ENCODE results near the gene CSNK1E. TPM values are rescaled to one million over a fixed set of nuclear protein-coding genes. Genes with fewer than 3 reads are reported as not detected.

The CSNK1E gene
- total RNA-seq, 1 donor from 2014 or later = 63.1 TPM

DNA sequence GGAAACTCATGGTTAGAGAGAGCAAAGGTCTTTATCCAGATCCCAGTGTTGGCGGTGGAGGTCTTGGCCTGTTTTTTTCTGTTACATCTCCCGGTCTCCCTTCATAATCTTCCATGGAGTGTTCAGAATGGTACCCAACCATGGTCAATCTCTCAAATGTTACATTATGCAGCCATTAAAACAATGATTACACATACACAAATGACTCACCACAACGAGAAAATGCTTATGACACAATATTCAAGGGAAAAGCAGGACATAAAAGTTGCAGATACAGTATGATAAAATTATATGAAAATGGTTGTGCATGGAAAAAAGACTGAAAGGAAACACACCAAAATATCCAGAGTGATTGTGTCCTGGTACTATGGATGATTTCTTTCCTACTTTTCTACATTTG, 17.8 kb upstream of the CSNK1E start:
- no peak for DNase-seq (ENCODE audit: low spot score)

DNA sequence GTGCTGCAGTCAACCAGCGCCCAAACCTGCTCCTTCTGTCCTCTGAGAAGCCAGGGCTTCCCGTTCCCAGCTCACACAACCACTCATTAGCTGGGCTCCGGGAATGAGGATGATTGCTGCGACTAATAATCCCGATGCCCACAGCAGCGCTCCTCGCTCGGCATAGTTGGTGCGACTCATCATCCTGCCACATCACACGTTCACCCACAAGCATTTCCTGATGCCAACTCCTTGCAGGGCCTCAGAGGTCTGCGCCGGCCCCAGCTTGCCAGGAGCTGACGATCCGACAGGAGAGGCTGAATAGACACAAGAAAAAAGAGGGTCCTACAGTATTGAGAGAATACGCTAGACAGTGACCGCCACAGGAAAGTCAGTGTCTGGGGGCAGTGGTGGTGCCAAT, 10.6 kb upstream of the CSNK1E start:
- DNase-seq (ENCODE audit: low spot score) = no peak

- no peak for DNase-seq (ENCODE audit: low spot score)
Observed at GRCh38 chr22:38327396-38327795, 10.2 kb upstream of the CSNK1E start.

GRCh38 chr22:38325587-38325986, 8.4 kb upstream of the CSNK1E start:
- no peak for DNase-seq (ENCODE audit: low spot score)

DNA sequence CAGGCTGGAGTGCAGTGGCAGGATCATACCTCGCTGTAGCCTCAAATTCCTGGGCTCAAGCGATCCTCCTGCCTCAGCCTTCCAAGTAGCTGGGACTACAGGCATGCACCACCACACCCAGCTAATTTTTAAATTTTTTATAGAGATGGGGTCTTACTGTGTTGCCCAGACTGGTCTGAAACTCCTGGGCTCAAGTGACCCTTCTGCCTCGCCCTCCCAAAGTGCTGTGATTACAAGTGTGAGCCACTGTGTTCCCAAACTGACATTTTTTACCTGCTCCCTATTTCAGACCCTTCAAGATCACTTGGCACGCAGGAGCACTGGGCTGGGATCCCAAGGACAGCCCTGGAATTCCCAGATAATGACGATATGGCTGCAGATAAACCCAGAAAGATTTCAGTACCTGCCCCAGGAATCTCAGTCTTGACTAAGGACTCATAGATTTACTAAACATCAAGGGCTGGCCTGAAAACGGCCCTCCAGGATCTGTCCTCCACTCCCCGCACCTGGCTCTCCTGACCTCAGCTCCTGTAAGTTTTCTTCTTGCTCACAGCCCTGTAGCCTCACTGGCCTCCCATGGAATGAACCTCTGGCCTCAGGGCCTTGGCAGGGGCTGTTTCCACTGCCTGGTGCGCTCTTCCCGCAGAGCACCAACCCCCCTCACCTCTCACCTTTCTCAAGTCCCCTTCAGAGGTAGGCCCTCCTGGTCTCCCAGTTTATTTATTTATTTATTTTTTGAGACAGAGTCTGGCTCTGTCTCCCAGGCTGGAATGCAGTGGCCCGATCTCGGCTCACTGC, 3.6 kb upstream of the CSNK1E start:
- DNase-seq (ENCODE audit: low spot score) = no peak

GRCh38 chr22:38318792-38319773, 1.9 kb upstream of the CSNK1E start:
- no peak for DNase-seq (ENCODE audit: low spot score)

GRCh38 chr22:38317995-38318715, 922 bp upstream of the CSNK1E start:
- DNase-seq (ENCODE audit: low spot score) = peak; percentile 90

DNA sequence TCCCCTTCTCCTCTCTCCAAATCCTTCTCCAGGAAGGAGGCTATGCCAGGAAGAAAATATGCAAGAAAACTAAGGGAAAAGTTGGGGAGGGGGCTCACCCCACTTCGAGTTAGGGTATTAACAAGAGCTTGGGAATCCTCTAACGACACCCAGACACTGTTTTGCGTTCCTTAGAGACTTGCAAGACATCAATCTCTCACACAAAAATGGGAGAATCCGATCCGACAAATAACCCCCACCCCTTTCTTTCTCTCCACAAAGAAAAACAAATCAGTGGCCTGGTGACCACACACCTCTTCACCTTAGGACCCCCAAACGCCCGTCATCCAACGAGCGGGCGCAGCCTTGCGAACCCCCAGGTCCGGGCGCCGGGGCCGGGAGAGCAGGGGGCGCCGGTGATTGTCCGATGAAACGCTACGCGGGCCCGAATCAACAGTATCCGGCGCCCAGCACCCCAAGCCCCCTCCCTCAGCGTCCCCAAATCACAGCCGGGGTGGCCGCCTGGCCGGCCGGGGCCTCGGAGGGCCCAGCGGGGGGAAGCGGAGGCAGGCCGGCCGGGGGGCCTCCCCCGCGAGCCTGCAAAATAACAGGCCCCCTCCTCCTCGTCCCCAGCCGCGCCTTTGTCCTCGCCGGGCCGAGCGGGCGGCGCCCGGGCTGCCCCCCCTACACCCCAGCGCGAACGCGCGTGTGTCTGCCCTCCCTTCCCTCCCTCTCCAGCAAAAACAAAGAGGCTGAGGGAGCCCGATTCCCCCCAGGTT, 690 bp downstream of the CSNK1E start:
- DNase-seq (ENCODE audit: low spot score) = peak; percentile 64

DNA sequence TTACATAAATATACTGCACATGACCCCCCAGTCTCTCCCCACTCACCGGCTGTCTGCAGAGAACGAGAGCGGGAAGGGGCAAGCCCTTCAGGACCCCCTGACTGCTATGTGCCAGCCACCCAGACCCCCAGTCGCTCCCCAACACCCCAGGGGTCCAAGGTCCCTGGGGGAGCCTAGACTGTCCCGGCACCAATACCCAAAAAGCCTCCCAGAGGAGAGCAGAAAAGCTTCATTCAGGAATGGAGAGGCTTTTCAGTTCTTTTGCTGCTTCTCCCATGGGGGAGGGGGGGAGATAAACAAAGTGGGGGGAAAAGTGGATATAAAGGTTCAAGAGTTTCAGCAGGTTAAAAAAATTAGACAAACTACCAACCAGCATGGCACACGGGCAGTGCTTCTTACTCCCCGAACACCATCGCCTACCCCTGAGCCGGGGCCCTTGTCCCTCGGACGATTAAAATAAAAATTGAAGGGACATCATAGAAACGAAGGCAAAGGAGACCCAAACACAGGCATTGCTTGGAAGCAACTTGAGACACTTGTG, 1.3 kb downstream of the CSNK1E start:
- no peak for DNase-seq (ENCODE audit: low spot score)

DNA sequence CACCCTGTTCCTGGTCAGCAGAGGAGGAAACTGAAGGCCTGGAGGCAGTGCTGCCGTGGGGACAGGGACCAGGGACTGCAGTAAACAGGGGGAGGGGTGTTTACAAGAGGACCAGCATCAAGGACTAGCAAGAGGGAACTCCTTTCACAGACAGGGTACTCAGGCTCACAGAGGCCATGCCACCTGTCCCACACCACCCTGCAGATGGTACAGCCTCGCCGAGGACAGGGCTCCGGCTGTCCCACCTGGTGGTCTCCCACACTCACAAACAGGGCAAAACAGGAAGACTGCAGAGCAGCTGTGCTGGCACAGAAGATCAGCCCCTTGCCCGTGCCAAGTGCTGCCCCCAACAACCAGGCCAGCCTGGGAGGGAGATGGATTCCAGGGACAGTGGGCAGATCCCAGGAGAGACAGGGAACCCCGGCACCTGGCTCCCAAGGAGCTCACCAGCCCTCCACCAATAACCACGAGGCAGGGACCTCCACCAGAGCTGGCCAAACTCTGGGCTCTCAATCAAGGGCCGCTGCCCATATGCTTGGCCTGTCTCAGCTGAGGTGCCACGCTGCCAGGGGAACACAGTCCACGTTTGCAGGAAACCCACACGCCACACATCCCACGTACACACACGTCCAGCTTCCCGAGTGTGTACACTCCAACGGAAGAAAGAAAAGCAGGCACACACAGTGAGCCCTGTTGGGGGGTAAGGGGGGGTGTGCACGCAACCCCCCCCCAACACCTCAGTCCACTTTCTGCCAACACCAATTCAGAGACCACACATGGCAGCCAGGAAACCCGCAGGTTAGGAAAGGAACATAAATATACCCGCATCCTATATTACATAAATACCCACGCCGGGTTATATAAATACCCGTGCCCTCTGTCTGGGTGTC, 2.1 kb downstream of the CSNK1E start:
- no peak for DNase-seq (ENCODE audit: low spot score)

DNA sequence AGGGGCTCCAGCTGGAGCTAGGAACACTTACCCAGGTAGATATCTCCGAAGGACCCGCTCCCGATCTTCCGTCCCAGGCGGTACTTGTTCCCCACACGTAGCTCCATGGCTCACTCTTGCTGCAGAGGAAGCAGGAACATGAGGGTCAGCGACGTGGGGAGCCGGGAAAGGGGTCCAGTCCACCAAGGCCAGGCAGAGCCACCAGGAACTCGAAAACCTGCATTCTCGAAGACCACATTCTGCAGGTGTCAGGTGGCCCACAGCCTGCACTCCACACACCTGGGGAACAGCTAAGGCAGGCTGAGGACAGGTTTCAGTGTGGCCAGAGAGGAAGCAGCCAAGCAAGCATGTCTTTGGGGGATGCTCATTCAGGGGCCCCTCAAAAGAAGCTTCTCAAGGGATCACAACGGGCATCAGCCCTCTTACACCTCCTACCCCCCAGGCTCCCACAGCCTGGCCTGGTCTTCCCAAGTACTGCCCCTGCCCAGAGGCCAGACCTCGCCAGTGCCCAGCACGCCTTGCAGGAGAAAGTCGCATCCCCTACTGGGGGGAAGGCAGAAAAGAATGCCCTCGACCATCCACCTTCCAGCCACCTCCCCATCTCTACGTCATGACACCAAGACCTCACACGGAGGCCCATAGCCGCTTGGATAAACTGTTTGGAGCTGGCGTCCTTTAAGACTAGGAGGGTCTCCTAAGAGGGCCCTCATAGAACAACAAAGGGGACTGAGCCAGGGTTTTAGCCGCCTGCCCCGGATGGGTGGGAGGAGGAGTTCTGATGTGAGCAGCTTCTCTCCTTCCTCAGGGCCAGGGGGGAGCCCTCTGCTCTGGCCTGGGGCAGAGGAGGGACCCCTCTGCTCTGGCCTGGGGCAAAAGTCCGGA, 2.9 kb downstream of the CSNK1E start:
- peak; percentile 23 for DNase-seq (ENCODE audit: low spot score)

DNA sequence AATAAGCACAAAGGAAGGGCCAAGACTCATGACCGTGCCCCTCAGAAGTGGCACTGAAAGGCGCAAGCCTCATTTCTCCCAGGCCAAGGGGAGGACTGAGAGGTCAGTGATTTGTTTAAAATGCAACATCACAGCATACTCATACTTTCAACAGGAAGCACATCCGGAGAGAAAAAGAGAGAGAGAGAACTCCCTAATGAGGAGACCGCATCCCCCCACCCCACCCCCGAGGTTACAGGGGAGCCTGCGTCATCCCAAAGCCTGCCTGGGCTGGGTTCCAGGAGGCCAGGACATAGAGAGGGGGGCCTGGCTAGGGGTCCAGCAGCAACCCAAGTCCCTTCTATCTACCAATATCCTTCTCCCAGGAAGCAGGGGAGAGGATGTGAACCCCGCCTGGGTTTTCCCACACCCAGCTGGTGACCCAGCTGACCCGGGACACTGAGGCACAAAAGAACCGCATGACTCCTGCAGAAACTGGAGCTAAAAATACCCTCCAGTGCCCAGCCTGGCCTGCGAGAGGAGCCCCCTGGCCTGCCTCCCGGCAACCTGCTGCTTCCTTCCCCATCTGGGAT, 3.8 kb downstream of the CSNK1E start:
- DNase-seq (ENCODE audit: low spot score) = peak; percentile 85

GRCh38 chr22:38312261-38312800, 4.9 kb downstream of the CSNK1E start:
- no peak for DNase-seq (ENCODE audit: low spot score)

- DNase-seq (ENCODE audit: low spot score) = no peak
Observed at GRCh38 chr22:38311323-38311620, 6.0 kb downstream of the CSNK1E start.

DNA sequence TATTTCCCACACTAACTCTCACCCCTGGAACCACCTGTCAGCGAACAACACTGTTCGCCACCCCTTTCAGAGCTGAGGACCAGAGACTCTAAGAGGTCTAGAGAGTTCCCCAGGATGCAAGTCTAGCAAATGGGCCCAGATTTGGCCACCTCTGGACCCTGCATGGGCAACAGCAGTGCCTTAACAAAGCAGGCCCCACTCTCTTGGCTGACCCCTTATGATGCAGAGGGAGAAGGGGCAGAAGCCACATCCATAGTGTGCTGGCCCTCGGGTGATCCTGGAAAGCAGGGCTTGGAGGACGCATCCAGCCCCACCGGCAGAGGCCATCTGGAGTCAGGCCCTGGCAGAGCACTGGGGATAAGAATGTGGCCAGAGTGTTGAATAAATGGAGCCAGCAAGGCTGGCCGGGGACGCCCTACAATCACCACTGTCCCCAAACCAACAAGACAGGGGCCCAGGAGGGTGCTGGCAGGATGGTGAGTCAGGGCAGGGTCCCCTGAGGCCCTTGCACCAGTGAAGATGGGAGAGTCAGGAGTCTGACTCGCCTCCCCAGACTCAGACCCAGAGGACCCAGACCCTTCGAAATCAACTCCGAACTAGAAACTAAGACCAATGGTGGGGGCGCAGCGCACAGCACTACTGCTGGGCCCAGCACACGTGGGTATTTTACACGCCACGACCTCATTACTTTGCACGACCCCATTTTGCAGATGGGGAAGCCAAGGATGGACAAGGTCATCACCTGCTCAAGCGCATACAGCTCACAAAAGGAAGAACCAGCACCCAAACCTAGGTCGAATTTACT, 6.5 kb downstream of the CSNK1E start:
- DNase-seq (ENCODE audit: low spot score) = no peak

DNA sequence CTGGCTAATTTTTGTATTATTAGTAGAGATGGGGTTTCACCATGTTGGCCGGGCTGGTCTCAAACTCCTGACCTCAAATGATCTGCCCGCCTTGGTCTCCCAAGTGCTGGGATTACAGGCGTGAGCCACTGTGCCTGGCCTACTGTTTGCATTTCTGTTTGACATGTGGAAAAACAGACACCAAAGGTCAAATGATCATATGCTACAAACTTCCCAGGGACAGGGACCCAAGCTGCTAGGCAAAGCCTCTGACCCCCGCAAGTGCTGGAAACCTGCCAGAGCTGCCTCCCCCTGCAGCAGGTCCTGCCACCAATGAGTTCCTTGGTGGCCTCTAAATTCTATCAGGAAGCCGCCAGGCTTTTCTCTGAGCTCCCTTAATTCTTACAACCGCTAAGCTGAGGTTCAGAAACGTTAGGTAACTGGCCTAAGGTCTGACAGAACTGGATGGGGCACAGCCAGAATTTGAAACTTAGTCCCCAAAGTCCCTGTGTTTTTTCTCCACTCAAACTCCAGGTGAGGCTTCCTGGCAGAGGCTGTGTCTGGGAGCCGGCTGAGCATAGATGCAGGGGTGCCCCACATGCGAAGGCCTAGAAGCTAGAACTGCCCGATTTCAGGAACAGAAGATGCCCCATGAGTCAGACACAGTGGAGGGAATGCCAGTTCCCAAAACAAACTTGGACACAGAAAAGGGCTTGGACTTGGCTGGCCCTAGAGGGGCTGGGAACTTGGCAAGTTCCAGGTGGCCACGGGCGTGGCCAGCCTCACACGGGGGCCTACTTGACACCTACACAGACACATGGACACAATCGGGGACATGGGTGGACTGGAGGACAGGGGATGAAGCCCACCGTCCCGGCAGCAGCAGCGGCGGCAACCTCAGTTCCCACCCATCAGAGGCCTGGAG, 7.4 kb downstream of the CSNK1E start:
- DNase-seq (ENCODE audit: low spot score) = no peak
